ENCODE results near the gene FOXO4.

The FOXO4 gene

GRCh38 chrX:71147496-71148277 lies 52.0 kb downstream of the FOXO4 start:
- DNase-seq: no peak

- no peak for DNase-seq
Observed at GRCh38 chrX:71148278-71148663, 52.6 kb downstream of the FOXO4 start.

- DNase-seq: no peak
Observed at GRCh38 chrX:71151366-71151765, 55.7 kb downstream of the FOXO4 start.

Measured in NCI-H187 (cell line).